K562 (cell line): ENCODE results near the gene WFDC1. TPM values are rescaled to one million over a fixed set of nuclear protein-coding genes. Genes with fewer than 3 reads are reported as not detected.

Source experiments
- ATAC-seq: fragments of 200-7000 bp; cut with Tn5 transposase; 3 replicates; pipeline ENCODE4 v1.9.1; 2020; ENCODE audit warnings: moderate library complexity
- BruUV-seq: library from RNA; stranded (reverse); fragments of 400-500 nt; replicated peaks from 2 replicates; lab custom pipeline; 2021; lab: Mats Ljungman, UMichigan
- CTCF ChIA-PET: fragments of 300-600 bp; formaldehyde crosslinking; extraction: SDS; loops from one replicate; lab custom pipeline; 2021; ENCODE audit warnings: low intra/inter-chr PET ratio; lab: Yijun Ruan, JAX
- POLR2A ChIA-PET: fragments of 300-600, 350-650 bp; sonication (Branson Sonifier 250); formaldehyde crosslinking; extraction: SDS; loops from one replicate; lab custom pipeline; 2021; ENCODE audit warnings: antibody characterized with exemption, inconsistent platforms; lab: Yijun Ruan, JAX
- DNase-seq, 4 experiments: peaks; one replicate each; pipeline versions ENCODE4 v3.0.0 to v3.0.0-alpha.2; 2011 to 2018; ENCODE audit warnings: low spot score in 3 of 4, mixed read lengths in 3 of 4; ENCODE audit errors: extremely low read depth in 1 of 4
- FAIRE-seq: peaks from 2 replicates; lab custom pipeline; 2011; peaks lifted over from hg19 to GRCh38; lab: Jason Lieb, UNC
- H2AFZ ChIP-seq: 2 replicates; pipeline ENCODE4 v1.6.0; 2011; ENCODE audit warnings: low read depth, low read length, control low read depth, inconsistent platforms
- H3K27ac ChIP-seq: fragments of 200-600 bp; 3 replicates; pipeline ENCODE4 v1.8.0; 2011; ENCODE audit warnings: low read depth, mild to moderate bottlenecking, control low read depth, inconsistent platforms, low read length, moderate library complexity, mixed read lengths; ENCODE audit errors: extremely low read depth
- H3K27me3 ChIP-seq, 2 experiments: fragments of 300-600 bp in 1 of 2; 2 replicates in 1 of 2; 3 replicates in 1 of 2; pipeline versions ENCODE4 v1.6.0 to v1.8.0; 2011; ENCODE audit warnings: inconsistent platforms in 2 of 2, low read length in 2 of 2, mild to moderate bottlenecking in 1 of 2, mixed read lengths in 1 of 2, moderate library complexity in 1 of 2; ENCODE audit not compliant: control insufficient read depth in 2 of 2, insufficient read depth in 2 of 2
- H3K36me3 ChIP-seq: fragments of 300-600 bp; 3 replicates; pipeline ENCODE4 v1.8.0; 2011; ENCODE audit warnings: mild to moderate bottlenecking, low read length, inconsistent platforms; ENCODE audit not compliant: control insufficient read depth, insufficient read depth
- H3K4me1 ChIP-seq, 2 experiments: fragments of 200-600 bp in 1 of 2; replicated peaks in 1 of 2; 2 replicates in 1 of 2; 3 replicates in 1 of 2; pipeline versions ENCODE4 v1.5.1 to v1.8.0; 2011; ENCODE audit warnings: inconsistent platforms in 2 of 2, low read length in 2 of 2, mild to moderate bottlenecking in 1 of 2, mixed read lengths in 1 of 2, moderate library complexity in 1 of 2; ENCODE audit not compliant: control insufficient read depth in 2 of 2, insufficient read depth in 2 of 2
- H3K4me2 ChIP-seq: 2 replicates; pipeline ENCODE4 v1.6.1; 2011; ENCODE audit warnings: low read length, control low read depth, inconsistent platforms, mixed read lengths; ENCODE audit not compliant: insufficient read depth
- H3K4me3 ChIP-seq: fragments of 200-600 bp; sonication (generic), shearing (Covaris generic); 2 replicates; pipeline ENCODE4 v1.5.1; 2016; ENCODE audit warnings: control low read depth, inconsistent platforms
- H3K79me2 ChIP-seq: fragments of 200-600 bp; 3 replicates; pipeline ENCODE4 v1.8.0; 2011; ENCODE audit warnings: low read length, inconsistent platforms; ENCODE audit not compliant: control insufficient read depth, insufficient read depth
- H3K9ac ChIP-seq, 2 experiments: 2 replicates each; pipeline versions ENCODE4 v1.6.0 to v1.6.1; 2011; ENCODE audit warnings: low read depth in 2 of 2, low read length in 2 of 2, control low read depth in 1 of 2, inconsistent platforms in 1 of 2, mild to moderate bottlenecking in 1 of 2, mixed read lengths in 1 of 2; ENCODE audit not compliant: insufficient read depth in 1 of 2
- H3K9me1 ChIP-seq: one replicate; pipeline ENCODE4 v1.6.0; 2011; ENCODE audit warnings: inconsistent platforms, mild to moderate bottlenecking, low read length, moderate library complexity; ENCODE audit not compliant: control insufficient read depth, insufficient read depth
- H3K9me3 ChIP-seq: replicated peaks from 2 replicates; pipeline ENCODE4 v1.5.1; 2011; ENCODE audit warnings: low read depth, low read length, inconsistent platforms; ENCODE audit not compliant: control insufficient read depth, insufficient read depth
- H4K20me1 ChIP-seq: replicated peaks from 2 replicates; pipeline ENCODE4 v1.6.1; 2011; ENCODE audit warnings: low read length, inconsistent platforms, mixed read lengths; ENCODE audit not compliant: control insufficient read depth, insufficient read depth
- MBD2 ChIP-seq: sonication (generic); IDR thresholded peaks from 2 replicates; pipeline ENCODE4 v1.6.1; 2016; ENCODE audit warnings: low read depth, borderline replicate concordance
- PHTF2 ChIP-seq: fragments of 250-450 bp; sonication (Bioruptor Pico); IDR thresholded peaks from 2 replicates; pipeline ENCODE4 v1.5.0; 2021; ENCODE audit warnings: mild to moderate bottlenecking
- SRSF7 ChIP-seq: fragments of 200-400 bp; formaldehyde crosslinking; optimal IDR thresholded peaks from 2 replicates; pipeline ENCODE3; 2017; ENCODE audit warnings: mild to moderate bottlenecking, low read depth, low read length
- ZNF398 ChIP-seq: fragments of 250-450 bp; sonication (Bioruptor Pico); IDR thresholded peaks from 2 replicates; pipeline ENCODE4 v1.8.0; 2021; ENCODE audit warnings: moderate library complexity, mild to moderate bottlenecking, inconsistent platforms
- ZNF507 ChIP-seq: conservative IDR thresholded peaks from 2 replicates; pipeline ENCODE4 v1.6.1; 2017; ENCODE audit warnings: missing genetic modification characterization, missing compliant biosample characterization
- WGBS: fragments of 100-300 bp; shearing (Covaris generic); methylation state at CpG from one replicate; pipeline ENCODE4 v1.1.6; 2016; ENCODE audit warnings: low coverage, mixed read lengths; ENCODE audit not compliant: insufficient coverage; ENCODE audit errors: missing lambda C conversion rate; 5-methylcytosine and 5-hydroxymethylcytosine counted together
- in situ Hi-C: fragments of 300-500 bp; cut with MboI; formaldehyde crosslinking; loops from 4 replicates; pipeline ENCODE4 v1.15.0; 2018; ENCODE audit warnings: inconsistent platforms, mixed read lengths
- intact Hi-C: fragments of 100-400 bp; cut with micrococcal nuclease; formaldehyde crosslinking; loops from 2 replicates; pipeline ENCODE4 v1.14.2; 2022
- polyA plus RNA-seq, 8 experiments: library from polyadenylated mRNA; depleted of rRNA in 4 of 8; stranded (reverse) in 5 of 8; unstranded in 3 of 8; fragments of >200 nt; fragmentation: Nextera tagmentation in 2 of 8; fragmentation: Illumina TruSeq in 1 of 8; extraction: Ambion mirVana in 2 of 8; extraction: Trizol in 1 of 8; gene quantifications; 2 replicates each; pipeline versions ENCODE4 v1.2.1 to v1.2.3, GENCODE V29; 2011 to 2014; ENCODE audit warnings: inconsistent platforms in 1 of 8, missing spikeins in 1 of 8
- total RNA-seq, 7 experiments: library from RNA; depleted of rRNA in 6 of 7; stranded (reverse); fragments of >200 nt in 6 of 7; fragmentation: Illumina TruSeq in 2 of 7; extraction: Trizol in 2 of 7; gene quantifications; 2 replicates each; pipeline versions ENCODE4 v1.2.1 to v1.2.3, GENCODE V29; 2011 to 2021; ENCODE audit warnings: low replicate concordance in 1 of 7
- TF ChIP-seq, protein P1 (sequence below): fragments of 250-450 bp; sonication (Bioruptor Pico); IDR thresholded peaks from 2 replicates; pipeline ENCODE4 v1.5.0; 2020; ENCODE audit warnings: mild to moderate bottlenecking, borderline replicate concordance

Gene WFDC1
- total and polyA plus RNA-seq, 9 of the 15 experiments (the other 6 are each of a cell fraction or from before 2014, with no cell fraction given), result not detected

DNA sequence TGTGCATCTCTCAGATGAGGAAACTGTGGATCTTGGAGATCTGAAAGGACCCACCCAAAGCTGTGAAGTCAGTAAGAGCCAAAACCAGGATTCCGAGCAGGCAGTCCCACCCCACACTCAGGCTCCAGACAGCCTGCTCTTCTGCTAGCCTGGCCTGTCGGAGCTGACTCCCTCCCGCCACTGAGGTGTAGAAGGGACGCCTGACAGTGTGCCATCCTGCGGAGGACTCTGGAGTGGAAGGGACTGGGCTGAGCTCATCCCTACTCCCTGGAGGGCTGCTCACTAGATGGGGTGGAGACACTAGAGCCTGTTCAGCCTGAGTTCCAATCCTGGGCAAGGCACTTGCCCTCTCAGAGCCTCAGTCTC is 36.0 kb downstream of the WFDC1 start:
- Histone ChIP-seq H3K36me3 (no peaks in the 10 kb centered on the region), H3K4me2 (no peak overlapping the region), H3K27ac (no peak overlapping the region), H3K9ac (no peak overlapping the region), H3K9me3 (no peaks in the 10 kb centered on the region), H2AFZ (no peak overlapping the region), H3K4me3 (no peak overlapping the region), H3K79me2 (no peaks in the 10 kb centered on the region), H3K4me1 (peaks cover 0 to 3% of the 10 kb centered on the region in 2 experiments; a peak in 1 of 5 replicates), H3K9me1 (no peaks in the 10 kb centered on the region), H4K20me1 (no peaks in the 10 kb centered on the region; the same call in 1 of the 2 replicates), H3K27me3 (peaks cover 48 to 64% of the 10 kb centered on the region in 2 experiments)
- ATAC-seq, result peak; percentile 56
- DNase-seq, result no peak
- TF ChIP-seq PHTF2 (no peak), ZNF398 (no peak), MBD2 (no peak), SRSF7 (no peak), ZNF507 (tag) (no peak)
- TF ChIP-seq, protein P1, sequence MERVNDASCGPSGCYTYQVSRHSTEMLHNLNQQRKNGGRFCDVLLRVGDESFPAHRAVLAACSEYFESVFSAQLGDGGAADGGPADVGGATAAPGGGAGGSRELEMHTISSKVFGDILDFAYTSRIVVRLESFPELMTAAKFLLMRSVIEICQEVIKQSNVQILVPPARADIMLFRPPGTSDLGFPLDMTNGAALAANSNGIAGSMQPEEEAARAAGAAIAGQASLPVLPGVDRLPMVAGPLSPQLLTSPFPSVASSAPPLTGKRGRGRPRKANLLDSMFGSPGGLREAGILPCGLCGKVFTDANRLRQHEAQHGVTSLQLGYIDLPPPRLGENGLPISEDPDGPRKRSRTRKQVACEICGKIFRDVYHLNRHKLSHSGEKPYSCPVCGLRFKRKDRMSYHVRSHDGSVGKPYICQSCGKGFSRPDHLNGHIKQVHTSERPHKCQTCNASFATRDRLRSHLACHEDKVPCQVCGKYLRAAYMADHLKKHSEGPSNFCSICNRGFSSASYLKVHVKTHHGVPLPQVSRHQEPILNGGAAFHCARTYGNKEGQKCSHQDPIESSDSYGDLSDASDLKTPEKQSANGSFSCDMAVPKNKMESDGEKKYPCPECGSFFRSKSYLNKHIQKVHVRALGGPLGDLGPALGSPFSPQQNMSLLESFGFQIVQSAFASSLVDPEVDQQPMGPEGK, result no peak
- intact Hi-C loops, result no loop called here
- POLR2A ChIA-PET, result interaction anchor here (0.6 kb wide), 1 partner anchor 146 kb away, joined by 4 read pairs; no protein-coding TSS in a partner anchor
- FAIRE-seq, result no peak
- in situ Hi-C loops, result no loop called here
- 0% methylated on average over 5 of the region's 5 CpGs for WGBS
- BruUV-seq, result no TSS peak
- CTCF ChIA-PET, result no interaction called here
